Suprapubic skin (tissue), 4 donors: Measurements from ENCODE around the gene PGGHG. TPM values are rescaled to one million over a fixed set of nuclear protein-coding genes. Genes with fewer than 3 reads are reported as not detected.
"Not testable (repeated sequence)": the region's sequence is repeated elsewhere in the genome, so short reads cannot be mapped to it uniquely, and the experiment has no call there.

Experiments used
- DNase-seq, 2 donors: peaks; one replicate each; pipeline ENCODE4 v3.0.0-alpha.2; 2019; ENCODE audit warnings: low spot score in 2 of 2
- H3K27ac ChIP-seq: fragments of 200-600 bp; sonication (generic); one replicate; pipeline ENCODE4 v1.5.1; 2019
- H3K27me3 ChIP-seq: fragments of 200-600 bp; sonication (generic); one replicate; pipeline ENCODE4 v1.5.1; 2019
- H3K36me3 ChIP-seq: fragments of 200-600 bp; sonication (generic); one replicate; pipeline ENCODE4 v1.5.1; 2019
- H3K4me1 ChIP-seq: fragments of 200-600 bp; sonication (generic); one replicate; pipeline ENCODE4 v1.5.1; 2019
- H3K4me3 ChIP-seq: fragments of 200-600 bp; sonication (generic); one replicate; pipeline ENCODE4 v1.5.1; 2019; ENCODE audit warnings: mild to moderate bottlenecking
- H3K9me3 ChIP-seq: fragments of 200-600 bp; sonication (generic); one replicate; pipeline ENCODE4 v1.5.1; 2019
- CTCF ChIP-seq, 2 donors: fragments of 200-600 bp in 1 of 2; fragments of 450-650 bp in 1 of 2; sonication (generic) in 1 of 2; IDR thresholded peaks; one replicate each; pipeline ENCODE4 v1.5.1; 2016 to 2019; ENCODE audit warnings: antibody characterized with exemption in 2 of 2, mild to moderate bottlenecking in 1 of 2, moderate library complexity in 1 of 2
- EP300 ChIP-seq: sonication (generic); formaldehyde crosslinking; IDR thresholded peaks from one replicate; pipeline ENCODE4 v1.6.1; 2017; ENCODE audit warnings: antibody characterized with exemption
- POLR2A ChIP-seq, 2 donors: fragments of 450-650 bp; IDR thresholded peaks; one replicate each; pipeline ENCODE4 v1.6.1; 2017; ENCODE audit warnings: antibody characterized with exemption in 2 of 2, mild to moderate bottlenecking in 2 of 2, moderate library complexity in 2 of 2
- POLR2AphosphoS5 ChIP-seq, 3 donors: sonication (generic); formaldehyde crosslinking; IDR thresholded peaks; one replicate each; pipeline ENCODE4 v1.6.1; 2017; ENCODE audit warnings: antibody characterized with exemption in 3 of 3
- WGBS: methylation state at CpG from one replicate; pipeline ENCODE4 v1.1.5; 2018; 5-methylcytosine and 5-hydroxymethylcytosine counted together
- total RNA-seq, 4 donors: library from RNA; depleted of rRNA; stranded (reverse); fragments of >200 nt; gene quantifications; one replicate each; pipeline ENCODE4 v1.1.0, GENCODE V29; 2016

Gene PGGHG
- total RNA-seq, 4 donors from 2014 or later = 3.5 to 22.0 (median 8.1) TPM

DNA sequence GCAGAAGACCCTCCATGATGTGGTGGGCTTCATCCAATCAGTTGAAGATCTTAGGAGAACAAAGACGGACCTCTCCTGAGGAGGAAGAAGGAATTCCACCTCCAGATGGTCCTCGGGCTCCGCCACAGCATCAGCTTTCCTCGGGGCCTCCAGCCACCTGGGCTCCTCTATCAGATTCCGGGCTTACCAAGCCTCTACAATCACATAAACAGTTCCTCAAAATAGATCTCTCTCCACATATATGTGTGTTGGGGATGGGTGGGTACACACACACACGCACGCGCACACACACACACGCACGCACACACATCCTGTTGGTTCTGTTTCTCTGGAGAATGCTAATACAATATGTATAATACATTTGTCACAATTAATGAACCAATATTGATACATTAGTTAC is 29.5 kb upstream of the PGGHG start:
- WGBS = 74% methylated on average over 10 of the region's 10 CpGs
- no peaks in the 10 kb centered on the region for H3K27me3 ChIP-seq
- H3K27ac ChIP-seq = no peak overlapping the region
- H3K4me1 ChIP-seq = no peaks in the 10 kb centered on the region
- no peak for DNase-seq
- H3K4me3 ChIP-seq = no peak overlapping the region
- H3K36me3 ChIP-seq = no peaks in the 10 kb centered on the region
- H3K9me3 ChIP-seq = no peaks in the 10 kb centered on the region
- no peak for TF ChIP-seq EP300
- TF ChIP-seq POLR2A (IDR thresholded peaks at IDR 0.05) = no peak
- no peak for TF ChIP-seq CTCF (IDR thresholded peaks at IDR 0.05)
- TF ChIP-seq POLR2AphosphoS5 (IDR thresholded peaks at IDR 0.05) = no peak

DNA sequence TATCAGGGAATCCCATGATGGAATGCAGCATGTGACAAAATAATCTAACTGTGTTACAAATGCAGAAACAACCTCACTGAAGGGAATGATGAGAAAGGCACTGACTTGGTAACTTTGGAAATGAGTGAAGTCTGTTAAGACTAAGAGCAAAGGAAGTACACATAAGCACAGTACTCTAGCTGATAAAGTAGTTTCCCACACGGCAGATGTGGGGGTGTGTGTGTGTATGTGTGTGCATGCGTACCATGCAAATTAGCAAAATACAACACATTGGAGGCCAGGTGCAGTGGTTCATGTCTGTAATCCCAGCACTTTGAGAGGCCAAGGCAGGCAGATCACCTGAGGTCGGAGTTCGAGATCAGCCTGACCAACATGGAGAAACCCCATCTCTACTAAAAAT is 27.3 kb upstream of the PGGHG start:
- 88% methylated on average over 4 of the region's 4 CpGs for WGBS
- Histone ChIP-seq H3K4me3 (no peak overlapping the region), H3K36me3 (no peaks in the 10 kb centered on the region), H3K27ac (no peak overlapping the region), H3K27me3 (no peaks in the 10 kb centered on the region), H3K4me1 (no peaks in the 10 kb centered on the region), H3K9me3 (no peaks in the 10 kb centered on the region)
- no peak for DNase-seq
- TF ChIP-seq CTCF (IDR thresholded peaks at IDR 0.05) (no peak), EP300 (no peak)

DNA sequence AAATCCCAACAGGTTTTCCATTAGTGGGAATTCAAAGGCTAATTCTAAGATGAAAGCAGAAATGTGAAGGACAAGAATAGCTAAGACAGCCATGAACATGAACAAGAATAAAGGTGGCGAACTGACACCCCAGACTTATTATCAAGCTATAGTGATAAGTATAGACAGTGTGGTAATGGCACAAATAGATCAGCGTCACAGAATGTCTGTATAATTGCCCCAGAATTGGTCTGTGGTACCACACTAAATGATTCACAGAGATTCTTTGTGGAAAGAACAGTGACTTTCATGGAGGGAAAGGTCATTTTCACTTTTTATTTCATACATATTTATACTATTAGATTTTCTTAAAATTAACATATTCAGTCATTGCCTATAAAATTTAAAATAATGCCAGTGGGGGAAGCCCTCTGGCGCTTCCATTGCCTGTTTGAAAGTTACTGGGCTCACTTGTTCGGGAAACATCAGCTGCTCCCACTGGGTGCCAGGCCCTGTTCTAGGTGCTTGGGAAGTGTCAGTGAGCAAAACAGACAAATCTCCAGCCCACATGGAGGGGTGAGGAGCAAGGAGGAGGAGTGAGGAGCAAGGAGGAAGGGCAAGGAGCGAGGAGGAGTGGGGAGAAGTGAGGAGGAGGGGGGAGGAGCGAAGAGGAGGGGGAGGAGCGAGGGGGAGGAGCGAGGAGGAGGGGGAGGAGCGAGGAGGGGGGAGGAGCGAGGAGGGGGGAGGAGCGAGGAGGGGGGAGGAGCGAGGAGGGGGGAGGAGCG is 22.1 kb upstream of the PGGHG start:
- WGBS = 55% methylated on average over 5 of the region's 13 CpGs
- no peak for TF ChIP-seq POLR2AphosphoS5 (IDR thresholded peaks at IDR 0.05)
- no peak for TF ChIP-seq EP300
- no peak for TF ChIP-seq POLR2A (IDR thresholded peaks at IDR 0.05)

DNA sequence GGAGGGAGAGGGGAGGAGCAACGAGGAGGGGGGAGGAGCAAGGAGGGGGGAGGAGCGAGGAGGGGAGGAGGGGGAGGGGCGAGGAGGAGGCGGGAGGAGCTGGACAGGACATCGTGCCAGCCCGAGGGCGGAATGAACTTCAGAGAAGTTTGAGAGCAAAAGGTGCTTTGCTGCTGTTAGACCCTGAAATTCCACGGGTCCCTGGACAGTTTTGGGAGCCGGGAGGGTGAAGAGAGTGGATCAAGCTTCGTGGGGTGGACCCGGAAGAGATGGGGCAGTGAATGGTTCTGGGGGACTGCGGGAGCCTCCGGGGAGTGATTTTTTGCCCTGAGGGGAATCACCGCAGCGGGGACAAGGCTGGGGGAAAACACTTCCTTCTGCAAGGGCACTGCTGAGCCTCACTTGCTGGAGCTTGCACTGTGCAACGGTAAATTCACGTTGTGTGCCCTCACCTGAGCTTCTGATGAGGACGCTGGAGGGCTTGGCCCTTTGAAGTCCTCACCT is 21.4 kb upstream of the PGGHG start:
- peak in 1 of 2 donors; percentile 86 for DNase-seq
- TF ChIP-seq EP300 (no peak), POLR2A (IDR thresholded peaks at IDR 0.05) (no peak), CTCF (IDR thresholded peaks at IDR 0.05) (no peak), POLR2AphosphoS5 (IDR thresholded peaks at IDR 0.05) (no peak)
- Histone ChIP-seq H3K36me3 (no peaks in the 10 kb centered on the region), H3K9me3 (no peaks in the 10 kb centered on the region), H3K4me1 (peaks cover 17% of the 10 kb centered on the region), H3K27ac (peak overlapping the region; percentile 81), H3K27me3 (no peaks in the 10 kb centered on the region), H3K4me3 (peak overlapping the region; percentile 38)
- WGBS = 14% methylated on average over 18 of the region's 18 CpGs

More for the DNA sequence above, 22.1 kb upstream of the PGGHG start:
- H3K4me3 ChIP-seq = no peak overlapping the region
- peaks cover 17% of the 10 kb centered on the region for H3K4me1 ChIP-seq
- H3K27me3 ChIP-seq = no peaks in the 10 kb centered on the region
- H3K9me3 ChIP-seq = no peaks in the 10 kb centered on the region
- no peaks in the 10 kb centered on the region for H3K36me3 ChIP-seq
- H3K27ac ChIP-seq = no peak overlapping the region
- peak in 1 of 2 donors; percentile 75 for DNase-seq

GRCh38 chr11:268716-269145 is 20.2 kb upstream of the PGGHG start:
- peaks cover 17% of the 10 kb centered on the region for H3K4me1 ChIP-seq
- DNase-seq = peak; percentile 88 to 91
- H3K27me3 ChIP-seq, H3K36me3 ChIP-seq, H3K9me3 ChIP-seq: not testable (repeated sequence)
- TF ChIP-seq POLR2AphosphoS5 (IDR thresholded peaks at IDR 0.05) = peak in 1 of 3 donors; percentile 25
- peak in 1 of 2 donors; percentile 9 for TF ChIP-seq POLR2A (IDR thresholded peaks at IDR 0.05)
- WGBS = 22% methylated on average over 16 of the region's 16 CpGs
- peak overlapping the region; percentile 38 for H3K4me3 ChIP-seq
- peak overlapping the region; percentile 81 for H3K27ac ChIP-seq

DNA sequence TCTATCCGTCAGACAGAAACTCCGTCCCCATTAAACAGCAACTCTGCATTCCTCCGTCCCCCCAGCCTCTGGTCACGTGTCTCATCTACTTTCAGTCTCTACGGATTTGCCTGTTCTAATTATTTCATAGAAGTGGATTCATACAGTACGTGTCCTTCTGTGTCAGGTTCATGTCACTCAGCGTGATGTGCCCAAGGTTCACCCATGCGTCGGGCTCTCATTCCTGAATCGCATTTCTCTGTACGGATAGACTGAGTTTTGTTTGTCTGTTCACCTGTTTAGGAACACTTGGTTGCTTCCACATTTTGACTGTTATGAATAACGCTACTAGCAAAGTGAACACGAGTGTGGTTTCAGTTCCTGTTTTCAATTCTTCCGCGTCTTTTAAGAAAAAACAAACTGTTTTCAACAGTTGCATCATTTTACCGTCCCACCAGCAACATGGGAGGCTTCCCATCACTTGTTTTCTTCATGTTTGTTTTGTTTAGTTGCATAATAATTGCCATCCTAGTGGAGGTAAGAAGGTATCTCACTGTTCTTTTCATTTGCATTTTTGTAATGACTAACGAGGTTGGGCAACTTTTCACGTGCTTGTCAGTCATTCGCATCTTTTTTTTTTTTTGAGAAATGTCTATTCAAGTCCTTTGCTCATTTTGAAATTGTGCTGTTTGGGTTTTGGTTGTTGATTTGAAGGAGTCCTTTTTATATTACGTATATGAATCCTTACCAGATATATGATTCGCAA is 19.6 kb upstream of the PGGHG start:
- no peaks in the 10 kb centered on the region for H3K27me3 ChIP-seq
- no peaks in the 10 kb centered on the region for H3K9me3 ChIP-seq
- peaks cover 17% of the 10 kb centered on the region for H3K4me1 ChIP-seq
- peak overlapping the region; percentile 81 for H3K27ac ChIP-seq
- peak overlapping the region; percentile 38 for H3K4me3 ChIP-seq
- peak in 2 of 3 donors; percentile 43 to 72 for TF ChIP-seq POLR2AphosphoS5 (IDR thresholded peaks at IDR 0.05)
- TF ChIP-seq CTCF (IDR thresholded peaks at IDR 0.05) = peak; percentile 22 to 49
- TF ChIP-seq EP300 = no peak
- WGBS = 45% methylated on average over 21 of the region's 21 CpGs
- H3K36me3 ChIP-seq = no peaks in the 10 kb centered on the region
- DNase-seq = peak; percentile 76 to 81
